HG03064 (cell line): ENCODE data around the gene GALNT18.

Experiments used
- ATAC-seq: cut with Tn5 transposase; IDR thresholded peaks from one replicate; pipeline ENCODE4 v1.9.1; 2021; ENCODE audit warnings: low read depth; ENCODE audit not compliant: unreplicated experiment

The GALNT18 gene

DNA sequence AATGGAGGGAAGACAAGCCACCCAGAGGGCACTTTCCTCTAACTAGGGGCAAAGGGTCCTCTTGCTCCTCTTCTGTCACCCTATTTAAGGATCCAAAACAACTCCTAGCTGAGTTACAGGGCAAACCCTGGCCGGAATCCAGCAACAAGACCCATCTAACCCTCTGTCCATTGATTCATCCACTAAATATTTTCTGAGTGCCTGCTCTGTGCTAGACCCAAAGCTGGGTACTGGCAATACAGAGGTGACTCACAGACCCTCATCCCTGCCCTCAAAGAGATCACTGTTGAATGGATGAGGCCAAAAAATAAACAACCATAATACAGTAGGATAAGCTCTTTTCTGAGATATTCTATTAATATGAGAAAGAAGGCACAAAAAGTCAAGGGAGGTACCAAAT is 4.3 kb upstream of the GALNT18 start:
- no peak for ATAC-seq

DNA sequence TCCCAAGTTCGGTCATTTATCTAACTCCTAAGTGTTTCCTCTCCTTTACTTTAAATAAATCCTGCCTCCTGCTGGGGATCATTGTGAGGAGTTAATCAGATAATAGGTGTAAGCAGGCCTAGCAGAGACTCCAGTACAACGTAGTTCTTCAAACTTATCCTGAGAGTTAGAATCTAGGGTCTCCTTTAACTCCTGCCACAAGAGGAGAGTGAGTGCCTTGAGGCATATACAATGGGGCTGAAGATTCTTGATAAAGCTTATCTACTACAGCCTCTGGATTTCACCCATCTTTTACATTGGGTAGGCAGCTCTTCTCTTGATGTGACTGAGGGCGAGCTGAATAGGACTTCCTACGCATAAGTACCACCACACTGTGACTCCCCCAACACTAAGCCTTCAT is 3.1 kb upstream of the GALNT18 start:
- no peak for ATAC-seq

DNA sequence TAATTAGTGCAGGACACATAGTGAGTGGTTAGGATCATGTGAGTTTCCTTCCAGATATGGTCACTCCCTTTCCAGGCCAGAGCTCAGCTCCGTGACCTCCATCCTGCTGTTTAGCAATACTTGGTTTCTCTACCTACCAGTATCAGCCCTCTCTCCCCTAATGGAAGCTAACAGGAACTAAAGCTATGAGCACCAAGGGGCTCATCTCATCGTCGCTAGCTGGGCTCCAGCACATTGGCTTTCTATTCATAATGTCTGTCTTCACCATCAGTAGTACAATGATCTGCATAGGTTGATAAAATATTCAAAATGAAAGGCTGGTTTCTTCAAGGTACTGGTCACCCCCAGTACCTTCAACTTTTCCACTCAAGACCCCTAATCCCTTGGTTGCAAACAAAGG is 2.4 kb upstream of the GALNT18 start:
- no peak for ATAC-seq

DNA sequence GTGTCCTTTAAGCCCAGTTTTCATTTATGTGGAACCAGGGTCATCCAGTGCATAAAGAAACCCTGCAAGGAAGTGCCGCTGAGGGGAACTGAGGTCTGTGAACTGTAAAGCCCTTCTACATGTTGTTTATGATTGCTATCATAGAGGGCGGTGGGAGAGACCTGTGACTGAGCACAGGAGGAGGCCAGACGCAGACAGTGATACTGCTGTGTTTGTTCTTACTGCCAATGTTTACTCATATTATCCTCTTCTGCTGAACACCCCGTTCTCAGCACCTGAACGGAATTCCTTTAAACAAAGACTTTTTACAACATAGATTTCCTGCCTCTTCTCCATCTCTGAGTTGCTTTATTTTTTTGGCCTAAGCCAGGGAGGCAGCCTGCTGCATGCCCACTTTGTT is 967 bp upstream of the GALNT18 start:
- no peak for ATAC-seq

DNA sequence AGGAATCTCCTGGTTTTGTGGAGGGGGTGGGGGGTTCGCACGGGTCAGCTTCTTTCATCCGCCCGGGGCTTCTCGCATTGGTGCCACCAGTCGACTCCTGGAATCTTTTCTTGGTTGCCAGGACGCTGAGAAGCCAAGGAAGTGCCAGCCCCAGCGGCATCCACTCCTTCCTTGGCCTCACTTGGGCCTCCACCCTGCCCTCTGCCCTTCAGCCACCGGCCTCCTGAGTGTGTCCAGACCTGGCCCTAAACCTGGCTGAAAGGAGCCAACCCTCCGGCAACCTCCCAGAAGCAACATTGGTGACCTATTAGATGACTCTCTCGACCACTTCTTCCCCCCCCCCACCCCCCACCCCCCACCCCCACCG is 518 bp upstream of the GALNT18 start:
- ATAC-seq = no peak

DNA sequence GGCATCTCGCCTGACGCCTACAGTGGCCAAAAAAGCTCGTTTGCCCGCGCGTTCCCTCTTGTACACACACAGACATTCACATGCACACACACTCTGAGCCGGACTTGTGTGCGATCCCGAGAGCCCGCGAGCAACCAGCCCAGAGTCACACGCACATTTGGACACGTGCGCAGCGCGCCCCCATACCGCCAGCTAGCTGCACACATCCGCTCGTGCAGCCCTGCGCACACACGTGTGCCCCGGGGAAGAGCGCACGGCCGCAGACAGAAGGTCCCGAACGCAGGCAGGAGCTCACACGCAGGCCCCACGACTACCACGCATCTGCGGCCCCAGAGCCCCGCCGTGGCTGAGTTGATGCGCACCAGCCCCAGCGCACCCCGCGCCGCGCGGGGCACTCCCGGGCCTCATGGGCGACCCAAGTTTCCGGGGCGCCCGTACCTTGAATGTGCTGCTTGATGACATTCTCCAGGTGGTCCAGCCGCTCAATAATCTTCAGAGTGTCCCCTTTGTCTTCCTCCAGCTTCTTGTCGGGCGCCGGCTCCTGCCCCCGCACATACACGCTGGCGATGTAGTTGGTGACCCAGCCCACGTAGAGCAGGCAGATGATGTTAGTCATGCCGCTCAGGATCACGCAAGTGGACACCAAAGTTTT is 758 bp downstream of the GALNT18 start:
- ATAC-seq = no peak

DNA sequence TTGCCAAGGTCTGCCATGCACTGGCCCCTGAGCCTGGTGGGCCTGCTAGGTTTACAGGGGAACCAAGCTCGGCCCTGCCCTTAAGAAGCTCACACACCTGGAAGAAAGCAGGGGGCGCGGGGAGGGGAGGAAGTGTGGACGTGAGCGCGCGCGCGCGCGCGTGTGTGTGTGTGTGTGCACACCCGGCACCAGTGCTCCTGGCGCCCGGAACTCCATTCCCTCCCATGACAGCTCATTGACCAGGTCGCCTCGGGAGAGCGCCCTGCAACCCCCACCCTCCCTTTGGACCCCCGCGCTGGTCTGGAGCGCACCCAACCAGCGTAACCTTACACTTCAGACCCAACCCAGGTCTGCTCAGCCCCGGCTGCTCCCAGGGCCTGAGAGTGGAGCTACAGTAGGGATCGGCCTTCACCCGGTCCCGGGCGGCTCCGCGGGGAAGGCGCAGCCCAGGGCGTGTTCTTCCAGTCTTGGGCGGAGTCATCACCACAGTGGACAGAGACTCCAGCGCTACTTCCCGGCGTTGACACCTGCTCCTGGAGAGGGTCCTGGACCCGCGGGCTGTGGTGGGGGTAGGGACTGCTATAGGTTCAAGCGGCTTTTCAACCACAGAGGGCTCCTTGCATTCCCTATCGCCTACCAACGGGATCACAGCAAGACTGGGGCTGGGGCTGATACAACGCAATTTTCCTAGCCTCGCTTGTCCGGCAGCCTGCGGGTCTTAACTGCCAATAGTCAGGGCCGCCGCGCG is 1.5 kb downstream of the GALNT18 start:
- no peak for ATAC-seq

DNA sequence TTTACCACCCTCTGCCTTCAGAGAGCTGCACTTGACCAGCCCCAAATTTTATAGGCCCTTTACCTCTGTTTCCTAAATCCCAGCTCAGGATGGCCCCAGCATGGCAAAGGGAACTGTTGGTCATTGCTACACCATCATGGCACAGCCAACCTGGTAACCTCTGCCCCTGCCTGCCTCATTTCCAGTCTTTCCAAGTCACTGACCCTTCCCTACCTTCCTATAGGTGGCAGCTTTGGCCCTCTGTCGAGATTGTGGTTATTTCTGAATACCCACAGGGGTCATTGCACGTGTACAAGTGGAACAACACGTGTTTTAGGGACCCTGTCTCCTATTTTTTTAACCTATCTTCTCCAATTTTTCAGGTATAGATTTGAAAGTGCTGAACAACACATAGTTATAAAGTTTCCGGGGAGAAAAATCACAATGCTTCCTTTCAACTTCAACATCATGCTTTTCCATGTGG is 2.8 kb downstream of the GALNT18 start:
- no peak for ATAC-seq

DNA sequence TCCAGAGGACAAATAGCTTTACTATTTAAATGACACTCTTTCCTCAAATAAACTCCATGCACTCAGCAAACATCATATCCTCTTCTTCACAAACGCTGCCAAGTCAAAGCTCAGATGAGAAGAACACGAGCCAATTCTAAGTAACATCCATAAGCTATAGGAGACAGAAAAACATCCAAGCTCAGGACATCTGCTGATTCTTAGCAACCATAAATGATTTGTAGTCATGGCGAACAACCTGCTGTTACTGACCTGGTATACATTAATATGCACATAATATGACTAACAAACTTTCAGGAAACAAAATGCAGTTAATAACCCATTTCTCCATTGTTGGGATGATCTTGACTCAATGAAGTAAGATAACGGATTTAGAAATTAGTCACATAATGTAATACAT is 6.7 kb downstream of the GALNT18 start:
- ATAC-seq = no peak

DNA sequence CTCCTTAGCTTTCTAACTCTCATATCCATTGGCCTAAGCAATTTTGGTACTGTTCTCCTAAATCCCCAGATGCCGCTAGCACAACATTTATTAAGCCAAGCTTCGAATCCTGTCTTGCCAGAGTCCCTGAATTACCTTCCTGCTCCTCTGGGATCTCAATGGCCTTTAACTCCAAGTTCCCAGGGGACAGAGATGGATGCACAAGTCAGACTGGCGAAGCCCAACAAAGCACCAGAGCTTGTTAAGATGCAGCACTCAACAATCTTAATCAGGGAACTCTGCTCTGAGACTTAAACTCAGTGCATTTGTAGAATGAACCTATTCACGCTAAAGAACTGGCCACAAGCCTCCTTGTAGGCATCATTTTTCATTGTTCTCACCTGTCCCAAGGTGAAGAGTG is 9.4 kb downstream of the GALNT18 start:
- ATAC-seq = no peak

DNA sequence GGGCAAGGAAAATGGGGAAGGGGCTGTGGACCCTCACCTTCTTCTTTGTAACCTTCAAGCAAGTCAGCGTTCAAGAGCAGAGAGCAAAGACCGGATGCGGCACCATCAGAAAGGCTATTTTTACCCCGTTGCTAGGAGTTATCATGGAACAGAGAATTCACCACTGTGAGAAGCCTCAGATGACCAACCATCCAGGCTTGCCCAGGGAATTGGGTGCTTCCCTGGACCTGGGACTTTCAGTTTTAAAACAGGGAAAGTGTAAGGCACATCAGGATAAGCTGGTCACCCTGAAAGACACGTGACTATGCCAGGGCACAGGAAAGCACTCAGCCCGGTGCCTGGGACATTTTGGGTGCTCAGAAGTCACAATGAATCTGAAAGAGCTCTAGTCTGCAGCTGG is 10.4 kb downstream of the GALNT18 start:
- ATAC-seq = no peak

DNA sequence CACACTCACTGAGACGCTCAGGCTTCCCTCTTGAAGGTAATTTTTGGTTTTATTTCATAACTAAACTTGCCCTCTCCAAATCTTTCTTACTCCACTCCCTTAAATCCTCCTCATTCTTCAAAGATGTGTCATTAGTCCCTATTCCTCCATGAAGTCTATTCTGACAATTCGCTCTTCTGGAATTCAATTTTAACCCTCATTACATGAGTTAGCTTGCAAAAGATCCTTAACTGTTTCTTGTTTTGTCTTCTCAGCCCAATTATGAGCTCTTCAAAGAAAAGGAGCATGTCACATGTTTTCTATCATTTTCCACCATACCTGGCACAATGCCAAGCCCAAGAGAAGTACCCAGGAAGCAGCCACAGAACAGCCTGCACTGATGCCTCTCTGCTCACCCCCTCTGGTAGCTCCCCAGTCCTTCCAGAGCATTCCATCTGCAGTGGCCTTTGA is 13.0 kb downstream of the GALNT18 start:
- ATAC-seq = no peak

DNA sequence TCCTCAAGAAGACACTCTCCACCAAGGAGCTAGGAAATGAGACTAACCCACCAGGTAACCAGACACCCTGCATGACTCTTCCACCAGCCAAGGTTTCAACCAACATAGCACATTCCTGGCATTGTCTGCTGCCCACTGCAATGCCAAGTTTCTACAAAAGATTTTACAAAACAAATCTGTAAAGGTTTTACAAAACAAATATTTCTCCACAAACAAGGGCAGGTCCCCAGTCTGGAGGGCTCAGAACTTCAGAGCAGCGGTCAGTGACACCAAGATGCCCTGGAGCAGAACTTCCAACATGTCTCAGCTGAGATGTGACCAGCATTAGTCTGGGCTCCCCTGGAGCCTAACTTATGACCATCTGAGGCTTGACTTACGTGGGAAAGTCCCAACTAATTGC is 14.0 kb downstream of the GALNT18 start:
- ATAC-seq = no peak

DNA sequence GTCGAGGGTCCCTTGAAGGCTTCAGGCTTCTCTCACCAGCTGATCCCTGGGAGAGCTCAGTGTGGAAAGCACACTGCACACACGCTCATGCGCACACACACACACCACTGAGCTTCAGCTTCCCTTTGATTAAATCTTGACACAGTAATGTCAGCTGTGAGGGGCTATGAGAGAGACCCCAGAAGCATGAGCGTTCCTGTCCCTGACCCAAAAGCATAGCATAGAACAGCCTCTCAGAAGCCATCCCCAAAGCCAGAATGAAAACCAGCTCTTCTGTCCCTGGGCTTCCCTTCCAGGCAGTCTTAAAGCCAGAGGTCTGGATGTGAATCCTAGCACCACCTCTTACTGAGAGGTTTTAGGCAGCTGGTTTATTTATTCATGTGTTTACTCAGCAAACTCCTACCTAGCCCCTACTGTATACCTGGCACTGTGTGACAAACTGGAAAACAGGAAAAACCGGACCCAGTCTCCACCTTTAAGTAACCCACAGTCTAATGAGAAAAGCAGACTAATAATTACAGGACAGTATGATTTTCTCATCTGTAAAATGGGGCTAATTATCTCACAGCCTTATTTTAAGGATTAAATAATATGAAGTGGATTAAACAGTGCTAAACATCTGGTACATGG is 15.9 kb downstream of the GALNT18 start:
- no peak for ATAC-seq

DNA sequence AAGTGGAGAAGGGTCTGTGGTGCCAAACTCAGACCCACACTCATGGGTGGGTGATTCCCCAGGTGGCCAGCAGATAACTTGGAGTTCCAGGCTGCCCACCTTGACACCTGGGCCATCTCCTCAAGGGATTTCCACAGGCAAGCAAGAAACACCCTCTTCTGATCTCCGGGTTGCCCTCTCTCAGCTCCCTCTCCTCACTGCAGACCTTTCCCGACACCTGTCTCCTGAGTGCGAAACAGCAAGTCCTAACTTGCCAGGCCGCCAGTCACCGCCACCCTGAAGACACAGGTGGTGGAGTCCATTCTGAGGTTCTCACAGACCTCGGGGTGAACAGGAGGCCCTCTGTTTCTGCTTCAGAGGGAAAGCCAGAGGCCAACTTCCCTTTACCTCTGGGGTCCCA is 16.6 kb downstream of the GALNT18 start:
- no peak for ATAC-seq

DNA sequence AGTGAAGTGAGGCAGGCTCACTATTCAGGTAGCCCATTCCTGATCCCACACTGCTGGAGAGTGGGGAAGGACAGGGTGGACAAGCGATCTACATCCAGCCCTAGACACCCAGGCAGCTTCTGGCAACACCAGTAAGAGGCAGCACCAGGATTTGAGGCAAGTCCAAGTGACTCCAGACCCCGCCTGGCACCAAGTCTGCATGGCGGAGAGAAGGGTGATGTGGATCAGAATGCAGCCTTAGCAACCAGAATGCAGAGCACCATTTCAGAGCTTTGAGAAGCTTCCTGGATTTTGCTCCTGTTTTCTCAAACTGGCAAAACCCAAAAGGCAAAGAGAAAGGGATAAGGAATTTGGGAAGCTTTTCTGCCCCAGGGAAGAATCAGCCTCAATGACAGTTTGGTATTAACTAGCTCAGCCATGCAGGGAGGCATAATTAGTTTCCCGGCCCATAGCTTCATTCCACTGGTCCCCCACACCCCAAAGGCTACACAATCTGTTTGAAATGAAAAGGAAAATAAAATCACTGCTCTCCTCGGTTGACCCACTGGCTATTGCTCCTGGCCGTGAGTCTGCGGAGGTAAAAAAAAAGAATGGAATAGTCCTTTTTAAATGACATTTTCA is 17.3 kb downstream of the GALNT18 start:
- ATAC-seq = no peak

DNA sequence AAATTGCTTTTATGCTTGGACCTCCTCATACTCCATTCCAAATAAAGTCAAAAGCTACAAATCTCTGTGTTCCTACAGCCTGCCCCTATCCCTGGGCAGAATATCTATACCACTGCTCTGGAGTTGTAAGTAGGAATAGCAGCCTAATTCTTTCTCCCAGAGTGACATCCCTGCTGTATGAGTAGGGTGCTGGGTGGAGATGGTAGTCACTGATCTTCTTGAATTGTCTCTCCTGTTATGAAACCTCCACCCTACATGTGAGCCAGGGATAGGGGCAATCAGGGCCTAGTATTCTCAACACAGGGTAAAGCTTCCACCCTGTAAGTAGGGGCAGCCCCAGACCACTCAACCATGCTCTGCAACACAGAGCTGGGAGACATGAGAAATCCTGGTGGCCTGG is 19.8 kb downstream of the GALNT18 start:
- no peak for ATAC-seq

DNA sequence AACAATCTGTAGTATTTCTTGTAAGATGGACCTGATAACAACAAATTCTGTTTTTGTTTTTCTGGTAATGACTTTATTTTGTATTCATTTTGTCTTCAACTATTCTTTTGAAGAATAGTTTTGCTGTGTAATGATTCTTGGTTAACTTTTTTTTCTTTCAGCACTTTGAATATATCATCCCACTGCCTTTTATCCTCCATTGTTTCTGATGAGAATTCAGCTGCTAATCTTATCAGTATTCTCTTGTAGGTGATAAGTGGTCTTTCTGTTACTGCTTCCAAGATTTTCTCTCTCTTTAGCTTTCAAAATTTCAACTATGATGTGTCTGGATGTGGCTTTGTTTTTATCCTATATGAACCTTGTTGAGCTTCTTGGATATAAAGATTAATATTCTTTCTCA is 21.5 kb downstream of the GALNT18 start:
- no peak for ATAC-seq

DNA sequence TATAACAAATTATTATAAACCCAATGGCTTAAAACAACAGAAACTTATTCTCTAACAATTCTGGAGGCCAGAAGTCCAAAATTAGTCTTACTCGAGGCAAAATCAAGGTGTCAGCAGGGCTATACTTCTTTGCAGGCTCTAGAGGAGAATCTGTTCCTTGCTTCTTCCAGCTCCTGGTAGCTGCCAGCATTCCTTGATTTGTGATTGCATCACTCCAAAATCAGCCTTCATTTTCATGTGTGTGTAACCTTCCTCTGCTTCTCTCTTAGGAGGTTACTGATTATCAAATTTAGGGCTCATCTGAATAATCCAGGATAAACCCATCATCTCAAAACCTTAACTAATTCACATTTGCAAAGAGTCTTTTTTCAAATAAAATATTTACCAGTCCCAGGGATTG is 23.6 kb downstream of the GALNT18 start:
- ATAC-seq = no peak

DNA sequence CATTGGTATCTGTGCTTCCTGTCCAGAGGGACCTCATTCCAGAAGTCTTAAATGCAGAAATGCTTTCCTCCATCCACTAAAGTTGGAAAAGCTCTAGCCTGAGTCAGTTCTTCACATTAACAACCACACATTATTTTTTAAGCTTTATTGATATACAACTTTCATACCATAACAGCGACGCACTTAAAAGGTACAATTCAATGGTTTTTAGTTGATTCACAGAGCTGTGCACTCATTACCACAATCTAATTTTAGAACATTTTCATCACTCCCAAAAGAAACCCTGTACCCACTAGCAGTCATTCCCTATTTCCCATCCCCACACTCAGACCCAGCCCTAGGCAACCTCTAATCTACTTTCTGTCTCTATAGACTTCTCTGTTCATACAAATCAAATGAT is 27.6 kb downstream of the GALNT18 start:
- ATAC-seq = no peak

DNA sequence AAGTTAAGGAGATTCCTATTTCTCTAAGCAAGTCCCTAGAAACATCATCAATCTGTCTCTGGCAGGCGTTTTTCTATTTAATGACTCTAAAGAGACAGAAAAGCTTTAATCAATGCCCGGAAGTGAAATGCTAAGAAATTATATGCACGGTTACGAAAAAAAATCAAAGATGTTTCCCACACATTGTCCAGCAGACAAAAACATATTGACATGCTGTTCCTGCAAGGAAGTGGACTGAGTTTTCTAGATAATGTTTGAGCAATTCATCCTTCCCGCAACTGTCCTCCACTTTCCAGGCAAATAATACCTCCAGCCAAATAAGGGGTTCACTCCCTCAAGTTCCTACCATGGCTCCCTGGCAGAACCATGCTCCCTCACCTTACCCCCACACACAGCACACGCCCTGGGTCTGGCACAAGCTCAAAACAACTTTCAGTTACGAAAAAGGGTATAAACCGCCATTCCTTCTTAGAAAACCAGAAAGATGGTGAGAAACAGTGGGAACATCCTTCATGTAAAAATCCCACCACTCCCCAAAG is 29.6 kb downstream of the GALNT18 start:
- ATAC-seq = no peak
